GM19238 (cell line): ENCODE data around the gene LGALS13.

Source experiments
- DNase-seq: peaks from one replicate; pipeline ENCODE4 v3.0.0; 2011; ENCODE audit warnings: low spot score; ENCODE audit not compliant: insufficient read length

The LGALS13 gene

DNA sequence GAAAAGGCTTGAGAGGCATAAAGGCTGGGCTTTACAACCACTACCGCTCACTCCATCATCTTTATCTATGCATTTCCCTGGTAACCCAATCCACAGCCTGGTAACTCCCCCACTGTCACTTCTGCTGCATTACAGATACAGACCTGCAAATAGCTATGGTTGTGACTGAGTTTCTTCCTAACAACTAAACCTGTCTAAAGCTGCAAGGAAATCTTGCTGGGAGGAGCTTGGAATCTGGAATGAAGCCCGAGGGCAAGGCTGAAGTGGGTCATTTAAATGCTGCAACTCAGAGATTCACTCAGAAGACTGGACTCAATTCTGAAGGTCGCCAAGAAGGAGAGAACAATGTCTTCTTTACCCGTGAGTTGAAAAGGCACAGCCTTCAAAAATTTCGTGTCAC, at the start of gene LGALS13:
Gene LGALS13, plus strand, starts transcription at position 301 of the 400 bp plus-strand sequence. Its CDS starts 45 bp downstream, at position 346.
- DNase-seq = no peak

- DNase-seq = no peak
Observed at GRCh38 chr19:39553082-39553652, 49.2 kb upstream of the LGALS13 start.

- no peak for DNase-seq
Observed at GRCh38 chr19:39554701-39555311, 47.5 kb upstream of the LGALS13 start.

DNA sequence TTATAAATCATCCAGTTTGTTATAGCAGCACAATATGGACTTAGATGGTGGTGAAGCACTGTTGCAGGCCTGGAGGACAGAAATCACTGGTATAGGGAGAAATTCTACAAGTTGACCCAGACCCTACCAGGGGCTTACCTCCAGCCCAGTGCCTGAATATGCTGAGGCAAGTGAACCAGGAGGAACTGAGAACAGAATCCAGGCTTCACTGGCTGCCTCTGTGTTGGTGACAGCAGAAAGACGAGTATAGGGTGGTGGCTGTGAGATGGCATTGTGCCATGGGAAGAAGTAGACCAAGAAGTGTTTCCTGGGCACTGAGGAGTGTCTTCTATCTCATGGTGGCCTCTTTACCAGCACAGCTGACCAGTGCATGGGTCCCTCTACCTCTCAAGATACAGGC, 46.4 kb upstream of the LGALS13 start:
- no peak for DNase-seq

DNA sequence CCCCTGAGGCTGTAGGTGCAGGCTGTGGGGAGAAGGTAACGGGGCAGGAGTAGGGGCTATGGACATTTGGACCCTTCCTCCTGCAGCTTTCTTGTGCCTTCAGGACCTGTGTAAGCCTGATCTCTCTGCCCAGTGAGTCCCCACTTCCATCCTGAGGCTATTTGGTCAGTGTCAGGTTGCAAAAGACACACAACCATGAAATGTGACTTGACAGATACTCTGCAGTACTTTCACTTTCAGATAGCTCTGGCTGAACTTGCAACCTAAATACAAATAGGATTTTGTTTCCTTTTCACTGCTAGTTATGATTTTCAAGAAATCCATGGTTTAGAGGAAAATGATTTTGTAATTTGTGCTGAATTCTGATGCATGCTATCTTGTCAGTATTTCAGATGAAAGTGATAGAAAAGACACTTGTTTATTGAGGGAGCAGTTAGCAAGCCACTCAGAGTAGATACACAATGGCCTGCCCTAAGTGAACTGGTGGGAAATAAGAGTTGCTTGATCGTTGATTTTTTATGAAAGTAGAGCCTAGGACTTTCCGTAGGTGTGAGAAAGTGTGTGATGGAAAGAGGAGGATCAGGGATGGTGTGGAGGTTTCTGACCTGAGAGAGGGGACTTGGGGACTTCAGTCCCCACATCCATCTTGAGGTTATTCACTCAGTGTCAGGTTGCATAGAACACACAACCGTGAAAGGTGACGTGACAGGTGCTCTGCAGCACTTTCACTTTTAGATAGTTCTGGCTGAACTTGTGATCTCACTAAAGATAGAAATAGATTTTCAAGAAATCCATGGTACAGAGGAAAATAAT, 44.3 kb upstream of the LGALS13 start:
- DNase-seq = peak; percentile 32

DNA sequence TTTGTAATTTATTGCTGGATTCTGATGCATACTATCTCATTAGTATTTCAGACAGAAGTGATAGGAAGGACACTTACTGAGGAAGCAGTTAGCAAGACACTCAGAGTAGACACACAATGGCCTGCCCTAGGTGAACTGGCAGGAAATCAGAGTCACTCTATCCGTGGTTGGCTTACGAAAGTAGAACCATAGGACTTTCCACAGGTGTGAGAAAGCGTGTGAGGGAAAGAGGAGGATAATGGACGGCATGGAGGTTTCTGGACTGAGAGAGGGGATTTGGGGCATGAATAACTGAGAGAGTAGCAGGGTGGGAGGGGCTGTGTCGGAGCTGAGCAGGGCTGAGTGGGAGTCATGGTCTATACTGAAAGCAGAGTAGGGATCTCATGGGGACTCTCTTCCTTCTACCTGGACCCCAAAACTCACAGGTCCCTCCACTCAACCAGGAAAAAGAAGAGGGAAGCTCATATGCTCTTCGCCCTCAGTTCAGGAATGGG, 43.7 kb upstream of the LGALS13 start:
- DNase-seq = no peak

GRCh38 chr19:39563408-39563807, 38.9 kb upstream of the LGALS13 start:
- DNase-seq = no peak

DNA sequence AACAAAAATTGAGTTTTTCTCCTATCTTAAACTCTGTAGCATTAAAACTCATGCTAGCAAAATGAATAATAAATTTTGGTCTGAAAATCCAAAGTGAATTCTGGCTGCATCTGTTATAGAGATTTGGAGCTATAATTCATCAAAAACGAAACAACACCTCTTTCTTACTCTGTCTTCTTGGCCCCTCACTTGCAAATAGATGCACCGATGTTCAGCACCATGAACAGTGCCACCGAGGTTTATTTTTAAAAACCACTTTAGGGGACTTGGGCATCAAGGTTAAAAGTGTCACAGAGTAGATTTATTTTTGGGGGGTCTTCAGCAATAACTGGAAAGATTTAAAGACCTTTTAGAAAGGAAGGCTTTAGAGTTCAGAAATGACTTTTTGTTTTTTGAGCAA, 36.3 kb upstream of the LGALS13 start:
- DNase-seq = no peak

- DNase-seq = no peak
Observed at GRCh38 chr19:39568604-39569003, 33.7 kb upstream of the LGALS13 start.

DNA sequence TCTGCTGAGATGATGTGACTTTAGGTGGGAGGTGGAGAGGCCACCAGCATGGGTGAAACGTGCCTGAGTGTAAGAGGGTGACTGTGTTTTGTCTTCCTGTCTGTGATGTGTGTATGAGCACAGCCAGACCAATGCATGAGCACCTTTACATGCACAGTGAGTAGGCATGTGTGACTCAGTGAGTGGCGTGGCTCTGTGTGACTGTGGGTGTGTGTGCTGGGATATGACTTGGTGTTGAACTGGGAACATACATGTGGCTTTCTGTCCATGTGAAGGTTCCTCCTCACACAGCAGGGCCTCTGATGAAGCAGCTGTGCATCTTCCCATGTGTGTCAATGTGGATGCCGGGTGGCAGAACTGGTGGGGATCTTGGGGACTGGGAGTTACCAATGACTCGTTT, 19.9 kb upstream of the LGALS13 start:
- no peak for DNase-seq

DNA sequence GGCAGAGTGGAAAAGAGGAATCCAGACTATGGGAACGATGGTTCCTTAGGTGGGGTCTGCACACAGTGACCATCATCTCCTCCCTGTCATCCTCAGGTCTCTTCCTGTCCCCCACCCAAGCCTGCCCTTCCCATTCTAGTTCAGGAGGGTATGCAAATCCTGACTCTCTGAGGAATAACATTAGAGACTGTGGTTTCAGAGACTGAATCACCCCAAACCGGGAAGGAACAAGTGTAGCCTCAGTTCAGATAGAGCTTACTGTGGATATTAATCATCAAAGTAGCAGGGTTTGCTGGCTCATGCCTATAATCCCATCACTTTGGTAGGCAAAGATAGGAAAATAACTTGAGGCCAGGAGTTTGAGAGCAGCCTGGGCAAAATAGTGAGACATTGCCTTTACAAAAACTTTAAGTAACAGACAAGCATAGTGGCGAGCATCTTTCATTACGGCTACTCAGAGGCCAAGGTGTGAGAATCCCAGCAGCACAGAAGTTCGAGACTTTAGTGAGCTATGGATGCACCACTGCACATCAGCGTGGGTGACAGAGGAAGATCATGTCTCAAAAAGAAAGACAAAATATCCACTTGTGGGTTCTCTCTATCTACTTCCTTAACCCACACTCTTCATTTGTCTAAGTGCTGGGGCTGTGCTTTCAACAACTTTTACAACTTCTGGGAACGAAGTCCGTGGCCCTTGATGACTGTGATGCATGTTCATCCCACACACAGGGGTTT, 19.3 kb upstream of the LGALS13 start:
- DNase-seq = no peak

DNA sequence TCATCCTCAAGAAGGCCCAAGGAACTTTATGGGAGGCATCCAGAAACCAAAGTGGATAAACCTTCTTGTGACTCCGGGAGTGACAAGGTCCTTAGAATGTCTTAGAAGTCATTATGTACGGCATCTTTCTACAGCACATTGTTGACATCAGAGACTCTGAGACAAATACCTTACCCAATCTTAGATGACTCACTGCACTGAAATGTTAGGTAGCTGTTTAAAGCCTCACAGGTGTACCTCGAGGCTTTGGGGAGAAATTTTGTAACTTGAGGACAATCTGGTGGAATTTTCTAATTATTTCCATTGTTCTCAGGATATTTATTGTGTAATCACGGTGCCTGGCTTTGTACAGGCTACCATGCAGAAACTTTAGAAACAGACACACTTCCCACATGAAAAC, 14.8 kb upstream of the LGALS13 start:
- DNase-seq = no peak

DNA sequence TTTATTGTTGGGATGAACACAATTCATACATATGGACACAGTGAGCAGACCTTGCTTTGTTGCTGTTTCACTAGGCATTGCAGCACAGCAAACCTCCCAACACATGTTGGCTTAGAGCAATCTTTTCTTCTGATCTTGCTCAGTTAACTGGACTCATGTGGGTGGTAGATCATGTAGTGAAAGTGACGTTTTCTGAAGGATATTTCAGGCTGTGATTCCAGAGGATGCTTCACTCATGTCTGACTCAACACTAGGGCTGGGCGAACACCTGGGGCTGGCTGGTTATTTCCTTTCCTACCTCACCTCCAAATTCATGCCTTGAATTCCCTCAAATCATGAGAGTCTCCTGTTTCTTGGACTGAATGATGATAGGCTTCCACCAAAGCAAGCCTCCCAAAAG, 14.3 kb upstream of the LGALS13 start:
- no peak for DNase-seq

- no peak for DNase-seq
Observed at GRCh38 chr19:39590265-39590664, 12.1 kb upstream of the LGALS13 start.

DNA sequence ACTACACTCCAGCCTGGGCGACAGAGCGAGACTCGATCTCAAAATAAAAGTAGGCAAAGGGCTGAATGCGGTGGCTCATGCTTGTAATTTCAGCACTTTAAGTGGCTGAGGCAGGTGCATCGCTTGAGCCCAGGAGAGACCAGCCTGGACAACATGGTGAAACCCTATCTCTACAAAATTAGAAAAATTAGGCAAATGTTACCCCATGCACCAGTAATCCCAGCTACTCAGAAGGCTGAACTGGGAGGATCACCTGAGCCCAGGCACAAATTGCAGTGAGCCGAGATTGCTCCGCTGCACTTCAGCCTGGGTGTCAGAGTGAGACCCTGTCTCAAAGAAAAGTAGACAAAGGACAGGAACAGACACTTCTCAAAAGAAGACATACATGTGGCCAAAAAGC, 9.9 kb upstream of the LGALS13 start:
- DNase-seq = no peak

GRCh38 chr19:39595950-39596349, 6.4 kb upstream of the LGALS13 start:
- DNase-seq = no peak

- DNase-seq = no peak
Observed at GRCh38 chr19:39596911-39597310, 5.4 kb upstream of the LGALS13 start.

- DNase-seq = no peak
Observed at GRCh38 chr19:39599116-39599515, 3.2 kb upstream of the LGALS13 start.

DNA sequence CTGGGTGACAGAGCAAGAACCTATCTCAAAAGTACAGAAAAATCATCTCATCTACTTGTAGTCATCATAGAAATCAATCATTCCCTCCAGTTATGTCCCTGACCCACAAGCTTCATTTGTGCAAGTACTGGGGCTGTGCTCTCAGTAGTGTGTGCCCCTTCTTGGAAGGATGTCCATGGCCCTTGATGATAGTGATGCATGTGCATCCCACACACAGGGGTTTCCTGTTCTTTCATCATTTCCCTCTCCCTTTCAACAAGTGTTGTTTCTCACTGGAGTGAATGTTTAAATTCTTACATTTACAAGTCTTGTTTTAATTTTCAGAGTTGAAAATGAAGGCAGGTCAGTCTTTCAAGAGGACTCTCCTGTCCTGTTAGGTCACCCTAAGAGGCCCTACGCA, 1.5 kb downstream of the LGALS13 start:
- no peak for DNase-seq

DNA sequence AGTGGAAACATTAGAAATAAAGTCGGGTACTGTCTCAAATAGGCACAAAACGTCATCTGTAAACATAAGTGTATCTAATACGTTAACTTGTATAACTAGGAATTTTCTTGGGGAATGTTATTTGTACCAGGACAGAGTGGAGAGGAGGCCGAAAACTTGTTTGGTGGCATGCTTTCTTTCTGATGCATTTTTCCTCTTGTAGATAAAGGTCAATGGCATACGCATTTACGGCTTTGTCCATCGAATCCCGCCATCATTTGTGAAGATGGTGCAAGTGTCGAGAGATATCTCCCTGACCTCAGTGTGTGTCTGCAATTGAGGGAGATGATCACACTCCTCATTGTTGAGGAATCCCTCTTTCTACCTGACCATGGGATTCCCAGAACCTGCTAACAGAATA, 4.7 kb downstream of the LGALS13 start:
- DNase-seq = no peak

DNA sequence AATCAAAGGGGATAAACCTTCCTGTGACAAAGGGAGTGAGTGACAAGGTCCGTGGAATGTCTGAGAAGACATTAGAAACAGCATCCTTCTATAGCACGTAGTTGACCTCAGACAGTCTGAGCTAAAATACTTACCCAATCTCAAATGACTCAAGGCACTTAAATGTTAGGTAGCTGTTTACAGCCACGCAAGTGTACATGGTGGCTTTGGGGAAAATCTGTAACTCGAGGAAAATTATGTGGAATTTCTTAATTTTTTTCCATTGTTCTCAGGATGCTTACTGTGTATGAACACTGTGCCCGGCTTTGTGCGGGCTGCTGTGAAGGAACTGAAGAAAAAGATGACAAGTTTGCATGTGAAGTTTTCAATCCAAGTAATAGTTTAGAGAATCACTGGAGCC, 5.2 kb downstream of the LGALS13 start:
- DNase-seq = no peak

GRCh38 chr19:39613597-39613996, 11.3 kb downstream of the LGALS13 start:
- no peak for DNase-seq
